GM20000 (cell line): ENCODE measurements around the gene IFI27.

Experiments used
- DNase-seq: peaks from one replicate; pipeline ENCODE4 v3.0.0; 2012; ENCODE audit warnings: low spot score
- TF ChIP-seq, protein P1 (sequence below): IDR thresholded peaks from 2 replicates; pipeline ENCODE4 v1.5.1; 2012; ENCODE audit warnings: mild to moderate bottlenecking, control low read depth; ENCODE audit errors: extremely low read depth, missing control alignments

The IFI27 gene

DNA sequence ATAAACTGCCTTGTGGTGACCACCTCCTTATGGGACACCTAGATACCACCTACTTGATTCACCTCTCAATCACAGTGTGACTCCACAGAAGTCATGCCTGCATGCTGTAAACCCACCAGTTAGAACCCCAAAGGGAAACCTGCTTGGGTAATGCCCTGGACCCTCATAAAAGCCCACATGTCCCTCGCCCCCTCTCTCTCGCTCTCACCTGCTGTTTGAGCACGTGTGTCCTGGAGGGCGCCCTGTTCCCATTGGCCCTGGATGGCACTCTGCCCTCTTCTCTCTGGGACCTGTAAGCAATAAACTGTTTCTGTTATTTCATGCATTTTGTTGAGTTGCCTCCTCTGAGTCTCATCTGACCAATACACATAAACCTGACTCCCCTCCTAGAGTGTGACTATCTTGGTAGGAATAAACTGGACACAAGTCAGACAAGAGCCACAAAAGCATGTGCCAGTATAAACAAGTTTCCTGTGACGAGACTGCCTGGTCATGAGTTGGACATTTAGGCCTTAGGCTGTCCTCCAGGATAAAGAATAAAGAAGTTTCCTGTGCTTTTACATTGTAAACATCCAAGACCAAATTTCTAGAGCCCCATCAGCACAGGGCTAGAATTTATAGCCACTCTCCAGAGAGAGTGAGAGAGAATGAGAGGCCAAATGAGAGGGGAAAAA lies 10.3 kb downstream of the IFI27 start:
- TF ChIP-seq, protein P1, sequence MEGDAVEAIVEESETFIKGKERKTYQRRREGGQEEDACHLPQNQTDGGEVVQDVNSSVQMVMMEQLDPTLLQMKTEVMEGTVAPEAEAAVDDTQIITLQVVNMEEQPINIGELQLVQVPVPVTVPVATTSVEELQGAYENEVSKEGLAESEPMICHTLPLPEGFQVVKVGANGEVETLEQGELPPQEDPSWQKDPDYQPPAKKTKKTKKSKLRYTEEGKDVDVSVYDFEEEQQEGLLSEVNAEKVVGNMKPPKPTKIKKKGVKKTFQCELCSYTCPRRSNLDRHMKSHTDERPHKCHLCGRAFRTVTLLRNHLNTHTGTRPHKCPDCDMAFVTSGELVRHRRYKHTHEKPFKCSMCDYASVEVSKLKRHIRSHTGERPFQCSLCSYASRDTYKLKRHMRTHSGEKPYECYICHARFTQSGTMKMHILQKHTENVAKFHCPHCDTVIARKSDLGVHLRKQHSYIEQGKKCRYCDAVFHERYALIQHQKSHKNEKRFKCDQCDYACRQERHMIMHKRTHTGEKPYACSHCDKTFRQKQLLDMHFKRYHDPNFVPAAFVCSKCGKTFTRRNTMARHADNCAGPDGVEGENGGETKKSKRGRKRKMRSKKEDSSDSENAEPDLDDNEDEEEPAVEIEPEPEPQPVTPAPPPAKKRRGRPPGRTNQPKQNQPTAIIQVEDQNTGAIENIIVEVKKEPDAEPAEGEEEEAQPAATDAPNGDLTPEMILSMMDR = no peak
- DNase-seq = no peak

DNA sequence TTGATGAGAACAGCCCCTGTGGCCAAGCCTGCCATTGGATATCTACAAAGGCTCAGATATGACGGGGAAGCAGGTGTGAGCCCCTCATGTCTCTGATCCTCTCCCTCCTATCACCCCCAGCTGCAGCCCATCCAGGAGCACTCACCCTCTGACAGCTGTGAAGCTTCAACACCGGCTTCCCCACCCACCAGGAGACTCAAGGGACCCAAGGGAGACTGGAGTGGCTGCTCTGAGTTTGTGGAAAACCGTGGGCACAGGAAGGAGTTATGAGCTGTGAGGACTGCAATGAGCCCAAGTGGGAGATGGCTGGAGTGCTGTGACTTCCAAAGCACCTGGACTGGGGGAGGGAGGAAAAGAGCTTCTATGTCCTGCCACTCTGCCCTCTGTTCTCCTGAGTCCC lies 10.9 kb downstream of the IFI27 start:
- TF ChIP-seq, protein P1 = no peak

DNA sequence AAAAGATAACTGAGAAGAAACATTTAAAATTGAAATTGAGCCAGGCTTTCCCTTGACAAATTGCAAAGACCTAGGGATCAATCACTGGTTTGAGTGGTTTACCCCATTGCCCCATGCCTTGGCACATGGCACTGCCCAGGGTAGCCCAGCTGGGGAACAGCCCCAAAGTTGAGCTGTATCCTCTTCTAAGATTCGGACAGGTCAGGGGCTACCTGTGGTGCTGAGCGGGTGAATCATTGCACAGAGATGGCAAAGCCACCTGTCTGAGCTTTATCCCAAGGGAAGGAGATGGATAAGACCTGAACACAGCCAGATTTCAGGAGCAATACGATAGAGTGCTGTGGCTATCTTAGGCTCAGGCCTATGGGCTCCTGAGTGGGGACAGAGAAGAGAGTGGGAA lies 11.9 kb downstream of the IFI27 start:
- TF ChIP-seq, protein P1 = no peak
- DNase-seq = no peak

More for the DNA sequence above, 10.9 kb downstream of the IFI27 start:
- DNase-seq = no peak

DNA sequence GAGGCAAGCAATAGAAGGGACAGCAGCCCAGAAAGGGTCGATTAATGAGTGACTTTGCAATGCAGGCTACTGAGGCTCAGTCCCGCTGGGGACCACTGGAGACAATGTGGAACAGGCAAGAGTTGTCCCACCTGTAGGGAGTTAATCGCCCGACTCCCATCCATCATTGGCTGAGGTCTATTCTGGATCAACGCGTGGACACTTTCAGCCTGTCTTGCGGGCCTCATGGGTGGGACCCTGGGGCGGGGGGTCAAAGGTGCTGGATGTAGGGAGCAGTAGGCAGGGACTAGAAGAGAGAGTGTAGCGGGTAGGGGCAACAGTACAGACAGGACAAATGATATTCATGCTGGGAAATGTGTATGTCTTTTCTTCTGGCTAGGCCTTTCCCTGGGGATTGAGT lies 12.8 kb downstream of the IFI27 start:
- DNase-seq = no peak
- TF ChIP-seq, protein P1 = no peak

DNA sequence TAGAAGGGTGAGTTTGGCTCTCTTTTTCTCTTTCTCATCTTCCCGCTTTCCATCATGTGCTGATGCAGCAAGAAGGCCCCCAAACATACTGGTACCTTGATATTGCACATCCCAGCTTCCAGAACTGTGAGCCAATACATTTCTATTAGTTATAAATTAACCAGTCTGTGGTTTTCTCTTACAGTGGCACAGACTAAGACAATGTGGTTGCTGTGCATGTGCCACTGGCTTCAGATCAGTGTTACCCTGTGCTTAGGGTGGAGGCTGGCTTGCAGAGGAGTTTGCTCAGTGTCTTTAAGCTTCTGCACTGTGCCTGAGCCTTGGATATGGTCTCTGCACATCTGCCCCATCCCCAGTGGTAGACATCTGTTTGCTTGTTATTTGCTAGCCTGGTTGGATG lies 13.3 kb downstream of the IFI27 start:
- no peak for DNase-seq
- TF ChIP-seq, protein P1 = no peak

DNA sequence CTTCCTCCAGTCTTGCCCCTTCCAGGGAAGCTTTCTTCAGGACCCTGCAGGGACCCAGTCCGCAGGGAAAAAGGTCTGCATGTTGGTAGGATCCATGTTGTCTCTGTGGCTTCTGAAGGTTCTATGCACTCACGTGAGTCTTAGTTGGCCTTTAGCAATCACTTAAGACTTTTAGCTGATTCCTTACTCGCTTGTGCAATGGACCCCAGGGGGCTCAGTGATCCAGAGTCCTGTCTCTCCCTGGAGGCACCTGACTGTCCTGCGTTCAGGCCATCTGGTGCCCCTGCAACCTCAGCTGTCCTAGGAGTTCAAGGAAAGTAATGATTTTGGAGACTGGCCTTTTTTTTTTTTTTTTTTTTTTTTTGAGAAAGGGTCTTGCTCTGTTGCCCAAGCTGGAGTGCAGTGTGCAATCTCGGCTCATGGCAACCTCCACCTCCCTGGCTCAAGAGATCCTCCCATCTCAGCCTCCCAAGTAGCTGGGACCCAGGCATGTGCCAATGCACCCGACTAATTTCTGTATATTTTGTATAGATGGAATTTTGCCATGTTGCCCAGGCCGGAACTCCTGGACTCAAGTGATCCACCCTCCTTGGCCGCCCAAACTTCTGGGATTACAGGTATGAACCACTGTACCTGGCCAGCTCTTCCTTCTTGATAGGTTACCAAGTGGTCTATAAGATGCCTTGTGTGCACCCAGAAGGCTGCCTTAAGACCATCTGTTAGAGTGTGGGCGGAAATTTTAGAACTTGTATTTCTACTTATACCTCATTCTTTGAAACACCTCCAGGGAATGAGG lies 14.2 kb downstream of the IFI27 start:
- no peak for DNase-seq
- TF ChIP-seq, protein P1 = no peak

DNA sequence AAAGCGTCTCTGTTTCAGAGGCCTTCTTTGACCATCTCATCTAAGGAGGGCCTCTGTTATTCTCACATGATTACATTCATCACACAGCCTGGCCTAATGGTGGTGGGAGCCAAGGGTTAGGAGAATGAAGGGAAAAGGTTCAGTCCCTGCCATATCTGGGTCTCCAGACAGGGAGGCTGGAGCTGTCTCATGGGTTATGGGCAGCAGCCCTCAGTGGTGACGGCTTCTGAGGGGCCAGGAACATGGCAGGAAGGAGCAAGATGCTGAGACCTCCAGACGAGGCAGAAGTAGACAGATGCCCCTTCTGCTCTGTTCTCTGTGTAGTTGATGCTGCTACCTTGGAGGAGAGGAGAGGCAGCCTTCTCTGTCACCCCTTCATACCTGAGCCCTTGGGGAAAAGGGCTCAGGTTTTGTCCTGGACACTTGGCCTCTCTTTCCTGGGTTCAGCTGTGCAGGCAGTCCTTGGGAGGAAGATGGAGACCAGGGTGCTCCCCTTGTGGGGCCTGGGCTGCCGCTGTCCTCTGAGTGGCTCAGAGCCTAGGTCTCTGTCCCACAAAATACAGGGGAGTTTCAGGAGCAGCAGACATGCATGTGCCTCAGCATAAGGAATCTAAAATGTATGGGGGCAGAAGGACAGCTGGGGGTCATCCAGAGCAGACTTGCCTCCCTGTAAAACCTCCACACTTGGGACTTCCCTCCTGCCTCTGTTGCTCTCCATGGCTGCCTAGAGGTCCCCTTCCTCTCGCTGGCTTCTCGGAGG lies 15.3 kb downstream of the IFI27 start:
- TF ChIP-seq, protein P1 = no peak
- DNase-seq = no peak
